ENCODE measurements around the gene STARD7.

- TF ChIP-seq CTCF (CRISPR knock-in tag; IDR thresholded peaks at IDR 0.05) (no peak), SKI (IDR thresholded peaks at IDR 0.05; ENCODE audit: partially characterized antibody) (no peak), SMARCC2 (IDR thresholded peaks at IDR 0.05) (no peak), ZIK1 (CRISPR knock-in tag; IDR thresholded peaks at IDR 0.05; ENCODE audit: borderline replicate concordance, low read depth) (no peak), ELF4 (CRISPR knock-in tag; IDR thresholded peaks at IDR 0.05; ENCODE audit: borderline replicate concordance) (no peak)
Observed at GRCh38 chr2:96140941-96141623, 67.5 kb downstream of the STARD7 start.
